Activated CD8-positive, alpha-beta memory T cell treated with anti-CD3 and anti-CD28 coated beads, Interleukin-2, amount 50 U/mL, for 1 hour (primary cell): ENCODE data around the gene CD3D.

ENCODE experiments used
- DNase-seq: peaks from one replicate; pipeline ENCODE4 v3.0.0-alpha.2; 2020; ENCODE audit errors: extremely low read depth

The CD3D gene

GRCh38 chr11:118304227-118304567 is 38.3 kb downstream of the CD3D start:
- no peak for DNase-seq

- no peak for DNase-seq
Observed at GRCh38 chr11:118301600-118302195, 40.8 kb downstream of the CD3D start.

GRCh38 chr11:118295815-118296454 is 46.6 kb downstream of the CD3D start:
- no peak for DNase-seq

GRCh38 chr11:118295199-118295598 is 47.3 kb downstream of the CD3D start:
- DNase-seq: no peak

GRCh38 chr11:118294053-118294452 is 48.5 kb downstream of the CD3D start:
- no peak for DNase-seq

- no peak for DNase-seq
Observed at GRCh38 chr11:118291477-118292135, 50.9 kb downstream of the CD3D start.

GRCh38 chr11:118290923-118291322 is 51.6 kb downstream of the CD3D start:
- DNase-seq: no peak

- DNase-seq: no peak
Observed at GRCh38 chr11:118289401-118289800, 53.1 kb downstream of the CD3D start.
